ENCODE results near the gene ICE2. TPM values are rescaled to one million over a fixed set of nuclear protein-coding genes. Genes with fewer than 3 reads are reported as not detected.
A peak's percentile ranks its signal among the peaks of the same experiment; 100 is the strongest.

ICE2 gene, protein sequence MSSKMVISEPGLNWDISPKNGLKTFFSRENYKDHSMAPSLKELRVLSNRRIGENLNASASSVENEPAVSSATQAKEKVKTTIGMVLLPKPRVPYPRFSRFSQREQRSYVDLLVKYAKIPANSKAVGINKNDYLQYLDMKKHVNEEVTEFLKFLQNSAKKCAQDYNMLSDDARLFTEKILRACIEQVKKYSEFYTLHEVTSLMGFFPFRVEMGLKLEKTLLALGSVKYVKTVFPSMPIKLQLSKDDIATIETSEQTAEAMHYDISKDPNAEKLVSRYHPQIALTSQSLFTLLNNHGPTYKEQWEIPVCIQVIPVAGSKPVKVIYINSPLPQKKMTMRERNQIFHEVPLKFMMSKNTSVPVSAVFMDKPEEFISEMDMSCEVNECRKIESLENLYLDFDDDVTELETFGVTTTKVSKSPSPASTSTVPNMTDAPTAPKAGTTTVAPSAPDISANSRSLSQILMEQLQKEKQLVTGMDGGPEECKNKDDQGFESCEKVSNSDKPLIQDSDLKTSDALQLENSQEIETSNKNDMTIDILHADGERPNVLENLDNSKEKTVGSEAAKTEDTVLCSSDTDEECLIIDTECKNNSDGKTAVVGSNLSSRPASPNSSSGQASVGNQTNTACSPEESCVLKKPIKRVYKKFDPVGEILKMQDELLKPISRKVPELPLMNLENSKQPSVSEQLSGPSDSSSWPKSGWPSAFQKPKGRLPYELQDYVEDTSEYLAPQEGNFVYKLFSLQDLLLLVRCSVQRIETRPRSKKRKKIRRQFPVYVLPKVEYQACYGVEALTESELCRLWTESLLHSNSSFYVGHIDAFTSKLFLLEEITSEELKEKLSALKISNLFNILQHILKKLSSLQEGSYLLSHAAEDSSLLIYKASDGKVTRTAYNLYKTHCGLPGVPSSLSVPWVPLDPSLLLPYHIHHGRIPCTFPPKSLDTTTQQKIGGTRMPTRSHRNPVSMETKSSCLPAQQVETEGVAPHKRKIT
- 10 to 100 TPM; 71.4 to 76.3 TPM for total RNA-seq

DNA sequence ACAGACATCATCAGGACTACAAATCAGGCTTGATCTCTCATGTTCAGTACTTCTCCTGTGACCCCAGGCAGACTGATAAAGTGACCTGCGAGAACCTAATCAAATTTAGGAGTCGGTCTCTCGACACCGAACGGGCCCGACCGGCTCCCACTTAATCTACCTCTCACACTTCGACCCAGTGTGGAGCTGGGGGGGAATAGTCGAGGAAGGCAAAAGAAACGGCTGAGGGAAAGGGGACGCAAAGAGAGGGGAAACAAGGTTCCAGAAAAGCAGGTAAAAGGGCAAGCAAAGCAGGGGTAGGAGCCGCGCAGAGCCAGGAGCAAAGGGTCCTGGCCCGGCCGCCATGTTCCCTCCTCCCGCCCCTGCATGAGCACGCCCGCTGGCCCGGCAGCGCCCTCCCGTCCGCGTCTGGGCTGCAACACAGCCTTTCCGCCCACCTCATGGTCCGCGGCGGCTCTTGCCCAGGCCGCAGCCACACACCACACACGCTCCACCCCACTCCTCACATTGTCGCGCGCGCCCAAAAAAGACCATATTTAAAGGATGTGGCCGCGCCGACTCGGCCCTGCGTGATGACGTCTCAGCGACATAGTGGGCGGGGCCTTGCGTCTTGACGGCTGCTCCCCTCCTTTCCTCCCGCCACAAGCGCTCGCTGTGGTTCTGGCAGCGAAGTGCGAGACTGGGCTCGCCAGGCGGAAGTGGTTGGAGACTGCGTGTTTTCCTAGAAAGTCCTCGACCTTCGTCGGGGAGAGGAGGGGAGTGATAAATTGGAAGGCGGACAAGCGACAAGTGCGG is at the start of gene ICE2:
TSS of gene ICE2 (minus strand) at position 577 of the 795 bp plus-strand sequence. CDS start 1,165 bp downstream, outside the sequence.
- CTCF ChIA-PET: interaction anchor here (1.0 to 2.8 kb wide), 9 partner anchors 11 to 438 kb away, joined by 3 to 10 read pairs (median 6); no protein-coding TSS in a partner anchor
- H3K4me3 Mint-ChIP-seq: peak within 1 kb of the TSS; percentile 89
- peaks cover 22% of the 10 kb centered on the region for H3K36me3 Mint-ChIP-seq (ENCODE audit: low read depth)
- peak; percentile 98 for DNase-seq
- H3K9me3 Mint-ChIP-seq (ENCODE audit: insufficient read depth): no peaks in the 10 kb centered on the region
- no peaks in the 10 kb centered on the region for H3K27me3 Mint-ChIP-seq (ENCODE audit: low read depth)
- H3K4me1 Mint-ChIP-seq (ENCODE audit: low read depth): peaks cover 66% of the 10 kb centered on the region
- ATAC-seq: peak; percentile 87
- H3K27ac Mint-ChIP-seq: peak within 1 kb of the TSS; percentile 98
- POLR2A ChIA-PET: interaction anchor here (0.9 to 1.4 kb wide), 8 partner anchors 10 to 166 kb away, joined by 3 to 13 read pairs (median 4); partner anchors contain the start of gene ANXA2

DNA sequence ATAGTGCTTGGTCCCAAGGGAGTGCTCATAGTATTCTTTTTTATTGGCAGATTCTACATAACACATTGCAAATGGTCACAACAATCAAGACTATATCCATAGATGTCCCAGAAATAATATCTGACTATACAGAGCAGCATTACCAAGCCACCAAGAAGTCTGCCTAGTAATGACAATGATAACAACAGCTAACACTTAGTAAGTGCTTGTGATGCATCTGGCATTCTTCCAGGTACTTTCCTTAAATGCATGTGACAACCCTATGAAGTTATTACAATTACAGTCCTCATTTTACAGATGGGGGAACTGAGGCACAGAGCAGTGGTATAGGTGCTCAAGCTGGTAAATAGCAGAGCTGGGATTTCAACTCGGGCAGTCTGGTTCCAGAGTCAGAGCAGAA is 49.6 kb upstream of the ICE2 start:
- Mint-ChIP-seq H3K9me3 (ENCODE audit: insufficient read depth) (no peaks in the 10 kb centered on the region), H3K36me3 (ENCODE audit: low read depth) (peaks cover 39% of the 10 kb centered on the region), H3K27ac (no peak overlapping the region), H3K4me1 (ENCODE audit: low read depth) (peaks cover 14% of the 10 kb centered on the region), H3K27me3 (ENCODE audit: low read depth) (no peaks in the 10 kb centered on the region), H3K4me3 (no peak overlapping the region)
- no peak for DNase-seq
- ATAC-seq: no peak
- POLR2A ChIA-PET: interaction anchor here (1.0 to 1.3 kb wide), 3 partner anchors 9 to 167 kb away, joined by 3 to 4 read pairs (median 3); no protein-coding TSS in a partner anchor
- CTCF ChIA-PET: interaction anchor here (0.8 to 1.4 kb wide), 5 partner anchors 8 to 169 kb away, joined by 3 to 4 read pairs (median 3); no protein-coding TSS in a partner anchor

DNA sequence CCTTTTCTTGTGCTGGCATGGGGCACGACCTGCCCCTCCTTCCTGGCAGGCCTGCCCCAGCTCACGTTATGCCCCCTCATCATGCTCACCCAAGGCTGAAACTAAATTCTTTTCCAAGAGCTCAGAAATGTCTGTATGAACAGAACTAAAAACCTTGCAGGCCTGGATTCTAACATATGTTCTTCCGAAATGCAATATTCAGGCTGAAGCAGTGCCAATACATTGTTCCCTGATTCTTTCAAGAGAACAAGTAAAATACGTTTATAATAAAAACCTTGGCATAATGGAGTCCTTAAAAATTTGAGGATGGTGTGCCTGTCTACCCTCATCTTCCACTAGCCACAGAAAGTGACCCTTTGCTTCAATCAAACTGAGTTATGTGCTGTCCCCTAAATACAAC is 48.5 kb upstream of the ICE2 start:
- ATAC-seq (no peak), DNase-seq (no peak)
- Mint-ChIP-seq H3K4me1 (ENCODE audit: low read depth) (peaks cover 16% of the 10 kb centered on the region), H3K36me3 (ENCODE audit: low read depth) (peaks cover 42% of the 10 kb centered on the region), H3K4me3 (no peak overlapping the region), H3K27me3 (ENCODE audit: low read depth) (no peaks in the 10 kb centered on the region), H3K9me3 (ENCODE audit: insufficient read depth) (no peaks in the 10 kb centered on the region), H3K27ac (peak overlapping the region; percentile 56)
- POLR2A ChIA-PET: interaction anchor here (1.0 to 1.1 kb wide), 2 partner anchors 10 to 165 kb away, joined by 3 read pairs; no protein-coding TSS in a partner anchor
- CTCF ChIA-PET: interaction anchor here (1.5 to 2.5 kb wide), 4 partner anchors 18 to 165 kb away, joined by 4 to 6 read pairs (median 5); no protein-coding TSS in a partner anchor

DNA sequence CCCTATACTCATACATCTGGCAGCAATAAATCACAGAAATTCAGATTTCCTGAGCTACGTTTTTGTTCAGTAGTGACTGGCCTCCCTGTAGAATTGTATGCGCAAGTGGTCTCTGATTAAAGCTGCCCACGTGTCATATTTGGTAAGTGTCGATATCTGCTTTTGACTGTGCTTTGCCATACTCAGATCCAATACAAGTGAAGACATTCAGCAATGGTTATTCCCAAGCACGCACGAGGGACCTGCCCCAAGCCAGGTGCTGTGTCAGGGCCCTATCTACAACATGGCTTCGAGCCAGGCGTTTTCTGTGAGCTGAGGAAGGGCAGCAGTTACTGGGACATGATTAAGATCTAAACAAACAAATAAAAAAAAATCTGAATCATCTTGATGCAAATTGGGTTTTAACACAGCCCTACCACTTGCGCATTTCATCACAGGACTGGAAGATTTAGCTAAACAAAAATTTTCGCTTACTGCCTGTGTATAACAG is 47.2 kb upstream of the ICE2 start:
- DNase-seq (no peak), ATAC-seq (no peak)
- H3K4me3 Mint-ChIP-seq: no peak overlapping the region
- H3K27ac Mint-ChIP-seq: no peak overlapping the region
- peaks cover 42% of the 10 kb centered on the region for H3K36me3 Mint-ChIP-seq (ENCODE audit: low read depth)
- no peaks in the 10 kb centered on the region for H3K9me3 Mint-ChIP-seq (ENCODE audit: insufficient read depth)
- CTCF ChIA-PET: interaction anchor here (1.1 to 2.5 kb wide), 7 partner anchors 14 to 380 kb away, joined by 3 to 8 read pairs (median 5); no protein-coding TSS in a partner anchor
- peaks cover 16% of the 10 kb centered on the region for H3K4me1 Mint-ChIP-seq (ENCODE audit: low read depth)
- POLR2A ChIA-PET: interaction anchor here (0.8 kb wide), 1 partner anchor 65 kb away, joined by 3 read pairs; no protein-coding TSS in a partner anchor
- H3K27me3 Mint-ChIP-seq (ENCODE audit: low read depth): no peaks in the 10 kb centered on the region

DNA sequence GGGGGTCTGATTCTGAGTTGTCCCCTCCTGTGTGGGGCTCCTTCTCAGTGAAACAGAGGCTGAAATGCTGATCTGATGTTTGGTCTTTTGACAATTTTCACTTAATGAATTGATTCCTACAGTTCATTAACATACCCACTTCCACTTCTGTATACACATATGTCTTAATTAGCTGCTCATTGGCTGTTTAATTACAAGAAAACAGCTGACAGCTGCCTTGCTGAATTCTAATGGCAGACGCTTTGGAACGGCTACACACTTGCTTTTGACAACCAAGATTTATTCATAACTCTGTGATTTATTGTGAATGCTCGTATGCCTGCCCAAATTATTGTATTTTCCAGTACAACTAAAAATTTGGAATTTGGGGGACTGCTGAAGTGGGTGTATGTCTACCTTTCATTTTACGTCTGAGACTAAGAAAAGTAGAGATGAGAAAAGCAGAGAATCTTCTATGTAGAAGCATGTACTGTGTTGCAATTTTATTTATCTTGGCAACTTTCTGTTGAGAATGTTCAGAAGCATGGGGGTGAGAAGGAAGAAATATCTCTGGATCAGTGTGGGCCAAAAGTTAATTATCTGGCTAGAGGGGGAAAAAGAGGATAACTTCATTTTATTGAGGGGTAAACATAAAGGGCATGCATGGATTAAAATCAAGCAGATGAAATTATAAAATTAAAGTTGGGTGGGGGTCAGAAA is 46.5 kb upstream of the ICE2 start:
- Mint-ChIP-seq H3K27me3 (ENCODE audit: low read depth) (no peaks in the 10 kb centered on the region), H3K4me3 (no peak overlapping the region), H3K27ac (no peak overlapping the region)

DNA sequence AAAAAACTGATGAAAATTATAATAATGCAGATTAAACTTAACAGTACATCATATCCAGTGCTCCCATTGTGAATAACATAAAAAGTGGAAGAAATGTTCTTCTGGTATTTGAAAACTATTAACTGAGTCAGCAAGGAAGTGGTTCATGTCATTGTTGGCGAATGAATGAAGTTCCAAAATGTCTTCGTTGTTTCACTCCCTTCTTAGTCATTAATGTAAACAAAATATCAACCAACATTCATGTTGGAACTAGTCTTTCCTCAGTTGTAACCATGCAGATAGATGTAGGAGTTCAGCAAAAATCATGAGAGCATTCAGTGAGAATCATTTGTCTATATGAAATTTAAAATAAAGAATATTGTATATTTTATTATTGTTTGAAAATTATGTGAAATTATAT is 44.1 kb upstream of the ICE2 start:
- Mint-ChIP-seq H3K4me3 (no peak overlapping the region), H3K27ac (peak overlapping the region; percentile 47), H3K9me3 (ENCODE audit: insufficient read depth) (no peaks in the 10 kb centered on the region), H3K4me1 (ENCODE audit: low read depth) (peaks cover 30% of the 10 kb centered on the region), H3K36me3 (ENCODE audit: low read depth) (peaks cover 37% of the 10 kb centered on the region), H3K27me3 (ENCODE audit: low read depth) (no peaks in the 10 kb centered on the region)
- ChIA-PET POLR2A (interaction anchor here (0.5 kb wide), 1 partner anchor 160 kb away, joined by 4 read pairs; no protein-coding TSS in a partner anchor), CTCF (interaction anchor here (4.5 to 6.4 kb wide), 2 partner anchors 28 to 61 kb away, joined by 72 to 102 read pairs; no protein-coding TSS in a partner anchor)
- ATAC-seq (no peak), DNase-seq (no peak)

More for the DNA sequence above, 46.5 kb upstream of the ICE2 start:
- Mint-ChIP-seq H3K36me3 (ENCODE audit: low read depth) (peaks cover 39% of the 10 kb centered on the region), H3K4me1 (ENCODE audit: low read depth) (peaks cover 21% of the 10 kb centered on the region), H3K9me3 (ENCODE audit: insufficient read depth) (no peaks in the 10 kb centered on the region)
- DNase-seq (no peak), ATAC-seq (no peak)
- POLR2A ChIA-PET: no interaction called here
- CTCF ChIA-PET: interaction anchor here (1.1 to 2.5 kb wide), 6 partner anchors 15 to 381 kb away, joined by 3 to 8 read pairs (median 5); no protein-coding TSS in a partner anchor

DNA sequence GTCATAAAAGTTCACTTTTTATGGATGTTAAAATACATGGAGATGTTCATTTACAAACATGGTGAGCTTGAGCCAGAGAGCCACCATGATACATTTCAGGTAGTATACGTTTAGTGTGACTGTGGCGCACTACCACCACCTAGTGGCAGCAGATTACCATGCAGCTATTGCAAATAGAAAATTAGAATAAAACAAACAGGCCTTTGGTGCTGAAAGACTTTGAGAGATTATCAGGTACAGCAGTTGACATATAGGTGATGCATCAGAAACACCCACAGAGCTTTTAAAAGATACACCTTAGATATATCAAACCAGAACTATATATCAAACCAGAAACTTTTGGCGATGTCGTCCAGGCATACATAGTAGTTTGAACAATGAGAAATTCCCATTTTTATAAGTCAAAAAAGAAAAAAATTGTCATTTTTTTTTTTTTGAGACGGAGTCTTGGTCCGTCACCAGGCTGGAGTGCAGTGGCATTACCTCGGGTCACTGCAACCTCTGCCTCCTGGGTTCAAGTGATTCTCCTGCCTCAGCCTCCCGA is 42.0 kb upstream of the ICE2 start:
- H3K36me3 Mint-ChIP-seq (ENCODE audit: low read depth): peaks cover 35% of the 10 kb centered on the region
- CTCF ChIA-PET: interaction anchor here (0.6 to 6.4 kb wide), 53 partner anchors 8 to 411 kb away, joined by 3 to 144 read pairs (median 5); partner anchors contain the start of gene ICE2
- no peak overlapping the region for H3K4me3 Mint-ChIP-seq
- peak overlapping the region; percentile 44 for H3K27ac Mint-ChIP-seq
- ATAC-seq (peak; percentile 75), DNase-seq (peak; percentile 88)
- H3K27me3 Mint-ChIP-seq (ENCODE audit: low read depth): no peaks in the 10 kb centered on the region
- POLR2A ChIA-PET: interaction anchor here (0.9 to 2.2 kb wide), 8 partner anchors 12 to 123 kb away, joined by 3 to 13 read pairs (median 5); partner anchors contain the start of gene ANXA2
- no peaks in the 10 kb centered on the region for H3K9me3 Mint-ChIP-seq (ENCODE audit: insufficient read depth)
- H3K4me1 Mint-ChIP-seq (ENCODE audit: low read depth): peaks cover 30% of the 10 kb centered on the region

DNA sequence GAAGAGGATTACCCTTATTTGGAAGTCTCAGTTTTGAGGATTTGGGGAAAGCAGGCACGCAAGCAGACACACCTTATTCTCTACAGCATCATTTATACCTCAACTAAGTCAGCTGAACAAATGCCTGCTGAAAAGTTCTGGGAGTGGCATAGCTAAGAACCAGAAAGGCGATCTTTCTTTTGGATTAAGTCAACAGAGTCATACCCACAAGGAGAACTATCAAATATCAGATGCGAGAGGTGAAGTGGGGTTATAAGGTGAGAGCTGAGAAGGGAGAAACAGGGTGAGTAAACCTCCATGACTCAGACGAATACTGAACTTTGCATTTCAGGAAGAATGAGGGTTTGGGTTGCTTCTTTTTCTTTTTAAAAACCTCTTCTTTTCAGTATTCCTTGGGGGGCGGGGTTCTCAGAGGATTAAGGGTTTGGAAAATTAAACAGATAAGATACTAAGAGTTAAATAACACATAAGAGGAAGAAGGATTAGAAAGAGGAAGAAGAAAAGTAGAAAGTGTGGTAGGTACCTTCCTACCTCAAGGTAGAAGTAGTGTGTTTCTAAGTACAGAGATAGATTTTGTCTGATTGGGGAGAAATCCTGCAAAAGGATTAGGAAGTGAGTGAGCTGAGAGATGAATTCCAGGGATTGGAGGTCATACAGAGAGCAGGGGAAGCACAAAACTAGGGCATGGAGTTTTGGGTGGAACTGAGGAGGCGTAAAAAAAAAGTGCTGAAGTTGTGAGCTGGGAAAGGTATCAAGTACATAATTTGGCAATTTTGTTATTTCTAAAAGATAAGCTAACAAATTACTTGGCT is 41.3 kb upstream of the ICE2 start:
- Mint-ChIP-seq H3K36me3 (ENCODE audit: low read depth) (peaks cover 30% of the 10 kb centered on the region), H3K27me3 (ENCODE audit: low read depth) (no peaks in the 10 kb centered on the region), H3K4me3 (no peak overlapping the region), H3K9me3 (ENCODE audit: insufficient read depth) (no peaks in the 10 kb centered on the region), H3K27ac (peak overlapping the region; percentile 44), H3K4me1 (ENCODE audit: low read depth) (peaks cover 30% of the 10 kb centered on the region)
- CTCF ChIA-PET: interaction anchor here (0.6 to 6.4 kb wide), 53 partner anchors 8 to 412 kb away, joined by 3 to 144 read pairs (median 5); partner anchors contain the start of gene ICE2
- ATAC-seq (peak; percentile 46), DNase-seq (no peak)
- POLR2A ChIA-PET: interaction anchor here (0.9 to 2.2 kb wide), 7 partner anchors 12 to 122 kb away, joined by 3 to 13 read pairs (median 6); partner anchors contain the start of gene ANXA2

DNA sequence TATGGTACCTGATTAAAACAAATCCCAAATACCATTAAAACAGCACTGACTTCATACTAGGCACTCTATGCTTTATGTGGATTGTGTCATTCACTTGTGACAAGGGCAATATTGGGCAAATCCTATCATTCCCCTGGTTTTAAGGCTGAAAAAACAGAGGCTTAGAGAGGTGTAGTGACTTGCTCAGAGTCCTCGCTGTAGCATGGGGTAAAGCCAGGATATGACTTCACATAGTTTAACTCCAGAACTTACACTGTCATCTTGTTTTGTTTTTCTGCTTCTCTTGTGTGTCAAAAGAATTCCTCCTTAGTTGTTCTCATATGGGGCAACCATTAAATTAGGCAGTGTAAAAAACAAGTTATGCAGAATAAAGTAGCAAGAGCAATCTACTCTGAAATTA is 40.3 kb upstream of the ICE2 start:
- CTCF ChIA-PET: interaction anchor here (1.3 to 6.4 kb wide), 17 partner anchors 12 to 397 kb away, joined by 3 to 144 read pairs (median 26); no protein-coding TSS in a partner anchor
- Mint-ChIP-seq H3K27ac (peak overlapping the region; percentile 22), H3K27me3 (ENCODE audit: low read depth) (no peaks in the 10 kb centered on the region), H3K4me3 (no peak overlapping the region), H3K36me3 (ENCODE audit: low read depth) (peaks cover 30% of the 10 kb centered on the region), H3K9me3 (ENCODE audit: insufficient read depth) (no peaks in the 10 kb centered on the region), H3K4me1 (ENCODE audit: low read depth) (peaks cover 32% of the 10 kb centered on the region)
- DNase-seq: no peak
- no peak for ATAC-seq
- POLR2A ChIA-PET: no interaction called here

All from activated CD8-positive, alpha-beta T cell treated with anti-CD3 and anti-CD28 coated beads, Interleukin-2, amount 10 ng/mL, durations not matched to agents 7 days and 5 days (primary cell).